HUDEP-2 (cell line): ENCODE measurements around the gene DQX1.
"Not testable (repeated sequence)": the region's sequence is repeated elsewhere in the genome, so short reads cannot be mapped to it uniquely, and the experiment has no call there.

ENCODE experiments used
- DNase-seq, 76 experiments: peaks; one replicate each; lab custom pipeline; 2025; ENCODE audit not compliant: unreplicated experiment in 76 of 76; lab: John Stamatoyannopoulos, UW

Gene DQX1, protein sequence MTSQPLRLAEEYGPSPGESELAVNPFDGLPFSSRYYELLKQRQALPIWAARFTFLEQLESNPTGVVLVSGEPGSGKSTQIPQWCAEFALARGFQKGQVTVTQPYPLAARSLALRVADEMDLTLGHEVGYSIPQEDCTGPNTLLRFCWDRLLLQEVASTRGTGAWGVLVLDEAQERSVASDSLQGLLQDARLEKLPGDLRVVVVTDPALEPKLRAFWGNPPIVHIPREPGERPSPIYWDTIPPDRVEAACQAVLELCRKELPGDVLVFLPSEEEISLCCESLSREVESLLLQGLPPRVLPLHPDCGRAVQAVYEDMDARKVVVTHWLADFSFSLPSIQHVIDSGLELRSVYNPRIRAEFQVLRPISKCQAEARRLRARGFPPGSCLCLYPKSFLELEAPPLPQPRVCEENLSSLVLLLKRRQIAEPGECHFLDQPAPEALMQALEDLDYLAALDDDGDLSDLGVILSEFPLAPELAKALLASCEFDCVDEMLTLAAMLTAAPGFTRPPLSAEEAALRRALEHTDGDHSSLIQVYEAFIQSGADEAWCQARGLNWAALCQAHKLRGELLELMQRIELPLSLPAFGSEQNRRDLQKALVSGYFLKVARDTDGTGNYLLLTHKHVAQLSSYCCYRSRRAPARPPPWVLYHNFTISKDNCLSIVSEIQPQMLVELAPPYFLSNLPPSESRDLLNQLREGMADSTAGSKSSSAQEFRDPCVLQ

DNA sequence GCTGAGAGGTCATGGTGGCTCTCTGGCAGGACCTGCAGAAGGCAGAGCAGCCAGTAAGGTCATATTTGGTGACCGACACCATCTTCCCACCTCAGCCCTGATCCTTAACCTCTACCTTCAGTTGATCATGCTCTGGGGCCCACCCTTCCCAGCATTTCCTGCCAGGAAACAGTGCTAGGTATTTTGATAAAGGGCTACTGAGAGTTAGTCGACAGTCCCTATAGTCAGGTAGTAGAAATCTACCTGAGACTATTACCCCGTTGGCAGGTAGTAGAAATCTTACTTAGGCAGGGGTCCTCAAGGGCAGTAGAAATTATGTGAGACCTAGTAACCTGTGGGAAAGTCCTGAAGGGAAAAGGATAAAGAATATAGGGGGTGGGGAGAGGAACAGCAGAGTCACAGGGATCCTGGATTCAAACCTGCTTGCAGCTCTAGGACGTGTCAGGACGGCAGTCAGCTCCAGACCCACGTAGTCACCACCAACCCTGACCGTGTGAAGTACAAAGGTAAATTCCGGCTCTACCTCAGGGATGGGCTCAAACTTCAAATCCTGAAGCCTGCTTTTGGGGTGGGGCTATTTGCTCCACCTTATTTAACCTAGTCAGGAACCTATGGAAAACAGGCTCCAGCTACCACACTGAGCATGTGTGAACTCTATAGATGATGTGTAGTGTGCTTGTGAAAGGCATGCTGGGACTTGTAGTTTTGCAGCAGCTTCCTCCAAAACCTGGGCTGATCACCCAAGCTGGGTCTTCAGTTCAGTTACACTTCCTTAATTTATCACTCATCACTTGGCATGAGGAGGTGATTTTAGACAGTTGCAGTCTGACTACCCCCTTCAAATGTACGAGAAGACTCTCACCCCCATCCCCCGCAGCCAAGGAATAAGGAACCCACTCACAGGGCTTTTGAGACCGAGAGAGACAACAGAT is at the start of gene DQX1:
DQX1 (minus strand) TSS at position 515 of the 932 bp plus-strand sequence; CDS start at position 13, 502 bp downstream.
- DNase-seq, result peak in 6 of 76 experiments; percentile 10 to 28 (median 18)

DNA sequence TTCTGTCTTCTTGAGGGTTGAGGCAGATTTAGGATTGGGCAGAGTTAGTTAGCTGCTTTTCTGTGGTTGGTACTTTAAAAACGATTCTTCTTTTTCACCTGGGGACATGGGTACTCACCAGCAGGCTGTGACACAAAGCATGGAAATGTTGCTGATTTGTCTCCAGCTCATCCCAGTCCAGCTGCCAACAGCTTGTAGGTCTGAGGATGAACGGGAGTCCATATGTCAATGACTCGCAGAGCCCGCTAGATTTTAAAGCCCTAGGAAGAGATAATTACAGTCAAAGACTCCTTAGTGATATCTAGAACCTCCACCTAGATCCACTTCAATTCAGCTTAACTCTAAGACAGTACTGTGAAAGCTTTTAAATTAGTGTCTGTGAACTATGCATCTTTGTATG is 49.3 kb upstream of the DQX1 start:
- no peak for DNase-seq

DNA sequence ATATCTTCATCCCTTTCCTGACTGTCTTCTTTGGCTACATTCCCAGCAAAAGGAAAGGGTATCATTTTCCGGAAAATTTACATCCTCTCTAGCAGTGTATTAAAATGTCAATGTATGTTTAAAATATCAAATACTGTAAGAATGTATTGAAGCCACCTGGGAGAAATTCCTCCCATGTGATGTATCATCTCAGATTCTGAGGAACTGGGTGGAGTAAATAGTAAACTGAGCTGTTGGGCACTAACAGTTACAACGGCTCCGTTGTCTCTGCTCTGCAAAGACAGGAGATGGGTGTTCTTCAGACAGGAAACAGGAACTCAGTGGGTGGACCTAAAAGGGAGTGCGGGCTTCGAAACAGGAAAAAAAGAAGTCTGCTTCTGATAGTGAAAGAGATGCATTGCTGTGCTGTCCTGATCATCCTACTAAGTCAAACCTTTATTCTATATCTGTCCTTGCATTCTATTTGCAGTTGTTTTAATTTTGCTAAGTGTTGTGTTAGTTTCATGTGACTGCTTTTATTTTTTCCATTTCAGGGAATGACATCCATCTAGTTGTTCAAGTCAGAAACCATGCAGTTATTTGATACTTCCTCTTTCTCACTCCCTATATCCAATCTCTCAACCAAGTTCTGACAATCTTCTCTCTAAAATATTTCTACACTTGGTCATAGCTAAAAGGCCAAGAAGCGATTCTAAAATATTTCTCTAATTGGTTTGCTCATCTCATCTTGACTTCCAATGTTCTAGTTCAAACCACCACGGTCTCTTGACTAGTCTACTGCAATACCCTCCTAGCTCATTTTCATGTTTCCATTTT is 47.9 kb upstream of the DQX1 start:
- peak in 18 of 76 experiments; percentile 1 to 63 (median 20) for DNase-seq

DNA sequence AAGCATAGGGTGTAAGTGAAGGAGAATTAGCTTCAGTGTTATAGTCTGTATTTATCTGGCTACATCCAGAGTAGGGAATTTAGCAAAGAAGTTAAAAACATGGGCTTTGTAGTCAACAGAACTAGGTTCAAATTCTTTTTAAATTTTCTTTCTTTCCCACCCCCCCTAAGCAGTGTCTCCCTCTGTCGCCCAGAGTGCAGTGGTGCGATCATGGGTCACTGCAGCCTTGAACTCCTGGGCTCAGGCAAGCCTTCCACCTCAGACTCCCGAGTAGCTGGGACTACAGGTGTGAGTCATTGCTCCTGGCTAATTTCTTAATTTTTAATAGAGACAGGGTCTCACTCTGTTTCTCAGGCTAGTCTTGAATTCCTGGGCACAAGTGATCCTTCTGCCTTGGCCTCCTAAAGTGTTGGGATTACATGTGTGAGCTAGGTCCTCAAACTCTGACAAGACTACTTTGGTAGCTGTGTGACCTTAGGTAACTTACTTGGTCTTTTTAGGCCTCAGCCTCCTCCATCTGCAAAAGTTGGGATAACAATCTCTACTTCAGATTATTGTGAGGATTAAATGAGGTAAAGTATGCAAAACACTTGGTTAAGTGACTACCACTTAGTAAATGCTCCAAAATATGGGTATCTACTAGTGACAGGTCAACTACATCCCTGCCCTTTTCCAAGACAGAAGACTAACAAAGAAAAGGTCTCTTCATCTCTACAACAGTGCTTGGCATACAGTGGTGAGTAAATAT is 46.3 kb upstream of the DQX1 start:
- DNase-seq, result peak in 1 of 76 experiments; percentile 4

DNA sequence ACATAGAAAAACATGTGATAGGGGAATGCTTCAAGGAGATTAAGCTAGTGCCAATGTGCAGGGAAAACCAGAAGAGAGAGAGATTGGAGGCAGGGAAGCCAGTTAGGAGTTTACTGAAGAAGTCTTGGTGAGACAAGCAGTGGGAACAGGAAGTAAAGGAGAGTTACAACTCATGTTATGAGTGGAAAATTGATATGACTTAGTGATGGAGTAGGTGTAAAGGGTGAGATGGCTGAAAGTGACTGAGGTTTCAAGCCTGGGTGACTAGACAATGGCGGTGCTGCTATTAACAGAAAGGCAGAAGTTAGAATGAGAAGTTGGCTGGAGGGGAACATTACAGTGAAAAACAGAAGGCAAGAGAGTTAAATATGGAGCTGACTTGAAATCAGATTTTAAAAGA is 45.0 kb upstream of the DQX1 start:
- DNase-seq, result no peak

DNA sequence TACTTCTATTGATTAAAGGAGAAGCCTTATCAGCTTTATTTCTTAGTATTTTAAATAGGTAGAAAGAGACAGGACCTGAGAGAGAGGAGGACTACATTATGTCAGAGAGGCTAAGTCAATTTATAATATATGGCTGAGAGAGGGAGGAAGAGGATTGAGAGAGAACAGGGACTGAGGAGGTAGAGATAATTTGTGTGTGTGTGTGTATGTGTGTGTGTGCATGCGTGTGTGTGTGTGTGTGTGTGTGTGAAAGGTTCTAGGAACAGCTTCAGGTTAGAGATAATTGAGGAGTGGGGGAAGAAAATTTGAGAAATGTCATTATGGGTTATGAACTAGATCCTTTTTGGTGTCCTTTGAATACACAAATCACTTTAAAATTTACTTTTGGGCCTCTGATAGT is 43.7 kb upstream of the DQX1 start:
- DNase-seq, result no peak

DNA sequence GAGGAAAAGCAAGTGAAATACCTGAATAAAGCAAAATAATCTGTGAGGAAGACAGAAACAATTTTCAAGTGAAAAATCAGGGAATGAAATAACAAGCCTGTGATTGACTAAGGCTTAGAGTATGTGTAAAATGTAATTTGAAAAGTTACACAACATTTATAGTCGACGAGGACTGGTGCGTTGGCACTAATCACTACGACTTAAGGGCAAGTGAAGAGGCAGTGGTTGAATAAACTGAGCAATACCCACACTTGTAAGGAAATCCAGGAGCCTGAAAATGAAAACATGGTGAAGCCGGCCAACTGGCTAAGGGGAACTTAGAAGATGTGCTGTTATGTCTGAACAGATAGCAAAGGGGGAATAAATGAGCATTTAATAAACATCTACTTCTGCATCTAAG is 41.9 kb upstream of the DQX1 start:
- no peak for DNase-seq

DNA sequence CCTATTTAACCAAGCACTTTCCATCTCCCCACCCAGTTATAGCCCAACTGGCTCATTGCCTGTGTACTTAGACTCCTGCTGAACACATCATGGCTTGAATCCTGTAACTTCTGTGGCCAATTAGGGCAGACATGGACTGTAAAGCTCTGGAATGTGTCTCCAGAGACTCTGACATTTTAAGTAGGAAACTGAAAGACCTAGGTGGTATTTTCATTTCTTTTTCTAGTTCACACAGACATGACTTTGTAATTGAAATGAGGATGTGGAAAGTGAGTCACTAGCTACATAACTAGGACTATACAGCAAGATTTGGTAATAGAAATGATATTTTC is 40.7 kb upstream of the DQX1 start:
- no peak for DNase-seq

DNA sequence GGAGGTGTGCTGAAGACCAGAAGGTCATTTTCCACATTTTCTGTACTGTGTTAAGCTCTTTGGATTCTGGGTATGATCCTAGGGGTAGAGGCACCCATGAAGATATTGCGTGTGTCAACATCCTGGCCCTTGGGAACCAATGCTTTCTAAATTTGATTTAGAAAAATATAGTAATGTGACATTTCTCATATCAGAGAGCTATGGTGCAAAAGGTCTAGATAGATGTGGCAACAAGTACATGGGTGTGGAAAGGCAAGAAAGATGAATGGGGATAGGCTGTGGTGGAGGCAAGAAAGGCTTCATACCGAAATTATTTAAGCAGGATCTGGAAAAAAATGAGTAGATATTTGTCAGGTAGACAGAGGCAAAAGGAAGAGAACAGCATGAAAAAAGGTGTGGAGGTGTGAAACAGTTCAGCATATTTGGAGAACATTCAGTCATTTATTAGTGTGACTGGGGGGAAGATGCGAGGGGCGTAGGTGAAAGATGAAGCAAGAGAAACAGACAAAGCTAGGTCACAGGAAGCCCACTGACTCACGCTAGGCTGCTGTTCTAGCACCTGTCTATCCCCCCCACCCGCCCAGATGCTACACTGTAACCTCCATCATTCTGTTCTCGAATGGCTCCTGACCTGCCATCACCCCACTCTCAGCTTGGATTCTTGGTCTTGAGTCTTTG is 40.2 kb upstream of the DQX1 start:
- no peak for DNase-seq

DNA sequence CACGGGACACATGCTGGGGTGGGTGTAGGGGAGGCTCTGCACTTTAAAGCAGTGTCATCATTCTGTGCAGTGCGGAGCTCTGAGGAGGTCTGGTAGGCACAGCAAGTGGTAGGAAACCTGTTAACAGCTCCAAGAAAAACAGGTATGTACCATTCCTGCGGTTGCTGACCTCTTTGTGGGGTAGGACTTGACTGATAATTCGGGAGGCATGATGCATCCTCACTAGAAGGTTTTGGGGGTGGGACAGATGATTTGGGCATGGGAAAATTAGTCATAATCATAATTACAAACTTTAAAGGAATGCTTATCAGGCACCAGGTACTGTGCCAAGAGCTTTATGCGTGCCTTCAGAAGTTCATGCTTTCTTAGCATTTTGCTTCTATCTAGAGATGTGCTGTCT is 38.2 kb upstream of the DQX1 start:
- DNase-seq, result no peak

DNA sequence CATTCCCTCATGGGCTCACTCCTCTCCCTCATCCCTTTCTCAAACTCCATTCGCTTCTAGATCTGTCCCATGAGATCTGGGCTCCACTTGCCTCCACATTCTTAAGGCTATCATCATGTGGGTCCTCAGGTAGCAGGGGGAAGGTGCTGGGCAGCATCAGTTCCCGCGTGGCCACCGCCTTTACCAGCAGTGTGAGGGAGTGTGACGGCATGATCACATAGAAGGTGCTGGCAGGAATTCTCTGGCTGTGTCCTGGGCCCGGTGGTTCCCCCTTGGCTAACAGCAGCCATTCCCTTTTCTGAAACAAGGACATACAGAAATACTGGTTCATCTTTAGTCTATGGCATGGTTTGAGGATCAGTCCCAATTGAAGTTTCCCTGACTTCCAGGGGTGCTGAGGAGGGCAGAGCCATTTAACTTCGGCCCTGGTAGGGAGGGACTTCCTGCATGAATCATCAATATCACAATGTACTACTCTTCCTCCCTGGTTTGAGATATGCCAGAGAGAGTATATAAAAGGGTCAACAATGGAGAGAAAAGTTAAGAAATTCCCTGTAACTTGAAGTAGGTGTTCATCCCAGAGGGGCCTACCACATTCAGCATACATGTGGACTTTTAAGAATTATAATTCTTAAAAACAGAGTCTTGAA is 36.2 kb upstream of the DQX1 start:
- no peak for DNase-seq

DNA sequence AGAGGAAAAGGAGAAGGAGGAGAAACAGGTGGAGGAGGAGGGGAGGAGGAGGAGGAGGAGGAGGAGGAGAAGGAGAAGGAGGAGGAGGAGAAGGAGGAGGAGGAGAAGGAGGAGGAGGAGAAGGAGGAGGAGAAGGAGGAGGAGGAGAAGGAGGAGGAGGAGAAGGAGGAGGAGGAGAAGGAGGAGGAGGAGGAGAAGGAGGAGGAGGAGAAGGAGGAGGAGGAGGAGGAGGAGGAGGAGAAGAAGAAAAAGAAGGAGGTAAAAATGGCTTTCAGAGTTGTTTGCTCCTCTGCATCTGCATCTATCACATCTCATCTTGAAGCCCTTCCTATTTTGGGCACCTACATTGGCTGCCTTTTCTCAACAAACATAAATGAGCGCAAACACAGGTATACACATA is 35.0 kb upstream of the DQX1 start:
- DNase-seq, result not testable (repeated sequence)

DNA sequence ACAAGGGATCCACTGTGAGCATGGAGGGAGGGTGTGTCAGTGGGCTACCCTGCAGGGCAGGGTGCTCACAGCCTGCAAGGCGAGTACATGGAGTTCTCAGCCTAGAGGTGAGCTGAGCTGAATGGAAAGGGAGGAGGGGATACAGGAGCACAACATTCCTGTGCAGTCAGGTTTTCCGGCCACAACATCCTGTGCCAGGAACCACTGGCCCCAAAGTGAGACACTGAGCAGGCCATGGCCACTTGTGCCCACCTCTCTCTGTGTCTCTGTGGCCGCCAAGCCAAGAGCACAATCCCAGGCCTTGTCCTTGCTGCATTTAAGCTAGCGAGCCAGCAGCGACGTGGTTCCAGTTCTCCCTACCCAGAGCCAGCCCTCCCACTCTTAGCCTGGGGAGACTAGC is 34.6 kb upstream of the DQX1 start:
- DNase-seq, result no peak

DNA sequence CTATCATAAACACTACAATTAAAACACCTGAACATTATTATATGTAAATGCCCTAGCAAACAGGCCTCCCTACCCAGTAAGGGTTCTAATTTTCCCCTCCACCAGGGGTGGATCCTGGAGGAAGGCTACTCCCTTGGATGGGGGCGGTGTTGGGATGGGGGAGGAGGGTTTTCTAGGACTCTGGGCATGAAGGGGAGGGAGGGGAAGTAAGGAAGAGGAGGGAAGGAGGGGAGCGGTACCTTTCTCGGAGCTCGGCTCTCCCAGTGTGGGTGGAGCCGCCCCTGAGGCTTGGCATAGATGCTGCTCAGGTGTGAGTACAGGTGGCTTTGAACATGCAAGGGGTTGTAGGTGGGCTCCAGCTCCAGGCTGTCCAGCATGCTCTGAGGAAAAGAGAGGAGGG is 33.9 kb upstream of the DQX1 start:
- DNase-seq, result no peak

DNA sequence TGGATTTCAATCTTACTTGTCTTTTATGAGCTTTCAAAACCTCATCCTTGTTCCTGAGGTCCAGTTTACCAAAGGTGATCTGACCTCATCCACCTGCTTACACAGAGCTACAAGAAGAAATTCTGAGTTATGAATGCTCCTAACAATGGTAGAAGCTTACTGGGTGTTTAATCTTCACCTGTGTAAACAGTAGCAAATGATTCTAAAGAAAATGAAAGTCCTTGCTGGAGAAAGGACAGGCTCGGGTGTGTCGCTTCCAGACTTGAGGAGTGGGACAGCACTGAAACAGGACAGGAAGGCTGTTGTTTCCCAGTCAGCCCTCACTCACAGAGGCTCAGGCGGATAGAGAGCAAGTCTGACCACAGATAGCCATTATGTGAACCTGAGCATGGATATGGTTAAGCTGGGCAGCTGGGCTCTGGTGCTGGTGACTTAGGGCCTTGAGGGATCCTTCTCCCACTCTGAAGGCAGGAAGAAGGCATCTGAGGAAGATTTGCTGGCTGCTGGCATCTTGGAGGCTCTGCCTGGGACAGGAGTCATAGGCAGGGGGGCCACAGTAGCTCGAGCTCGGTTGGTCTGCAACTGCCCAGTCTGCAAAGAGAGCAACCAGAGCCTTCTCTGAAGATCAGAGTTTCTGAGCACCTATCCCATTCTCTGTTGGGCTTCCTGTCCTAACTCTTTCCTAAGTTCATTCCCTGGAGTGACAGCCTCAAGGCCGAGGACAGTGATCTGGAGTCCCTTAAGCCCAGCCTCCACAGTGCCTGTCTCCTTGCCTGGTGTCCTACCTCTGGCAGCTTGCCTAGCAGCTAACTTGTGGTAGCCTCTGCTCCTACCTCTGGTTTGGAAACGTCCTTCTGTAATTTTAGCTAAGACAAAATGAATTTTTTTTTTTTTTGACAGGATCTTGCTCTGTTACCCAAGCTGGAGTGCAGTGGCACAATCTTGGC is 32.5 kb upstream of the DQX1 start:
- DNase-seq, result no peak

DNA sequence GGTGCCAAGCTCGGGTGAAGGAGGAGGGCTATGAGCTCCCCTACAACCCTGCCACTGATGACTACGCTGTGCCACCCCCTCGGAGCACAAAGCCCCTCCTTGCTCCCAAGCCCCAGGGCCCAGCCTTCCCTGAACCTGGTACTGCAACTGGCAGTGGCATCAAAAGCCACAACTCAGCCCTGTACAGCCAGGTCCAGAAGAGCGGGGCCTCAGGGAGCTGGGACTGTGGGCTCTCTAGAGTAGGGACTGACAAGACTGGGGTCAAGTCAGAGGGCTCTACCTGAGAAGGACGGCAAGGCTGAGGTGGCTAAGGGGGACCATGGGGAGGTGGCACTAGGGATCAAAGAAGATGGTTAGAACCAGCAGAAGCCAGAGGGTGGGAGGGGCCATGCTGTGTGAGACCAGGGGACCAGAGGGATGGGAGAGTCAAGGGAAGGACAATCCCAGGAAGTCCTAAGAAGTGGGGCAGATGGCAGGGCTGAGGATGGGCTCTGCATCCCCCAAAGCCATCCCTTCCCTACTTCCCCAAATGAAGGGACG is 30.9 kb upstream of the DQX1 start:
- no peak for DNase-seq

DNA sequence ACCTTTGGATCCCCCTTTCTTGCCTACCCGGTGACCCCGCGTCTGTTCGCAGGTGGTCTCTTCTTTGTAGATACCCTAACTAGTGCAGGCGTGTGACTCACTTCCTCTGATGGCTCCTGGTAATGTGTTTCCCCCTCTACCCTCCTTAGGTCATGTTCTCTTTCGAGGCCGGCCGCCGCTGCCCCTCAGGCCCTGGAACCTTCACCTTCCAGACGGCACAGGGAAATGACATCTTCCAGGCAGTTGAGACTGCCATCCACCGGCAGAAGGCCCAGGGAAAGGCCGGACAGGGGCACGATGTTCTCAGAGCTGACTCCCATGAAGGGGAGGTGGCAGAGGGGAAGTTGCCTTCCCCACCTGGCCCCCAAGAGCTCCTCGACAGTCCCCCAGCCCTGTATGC is 30.1 kb upstream of the DQX1 start:
- DNase-seq, result no peak
